OCI-LY7 (cell line): ENCODE results near the gene SLC25A26.

Source experiments
- CTCF ChIP-seq: fragments of 200-600 bp; sonication (generic); conservative IDR thresholded peaks from 2 replicates; pipeline ENCODE4 v1.5.1; 2014; ENCODE audit warnings: mild to moderate bottlenecking, antibody characterized with exemption, low read length, moderate library complexity, mixed read lengths
- EZH2phosphoT487 ChIP-seq: fragments of 200-600 bp; sonication (generic); IDR thresholded peaks from 2 replicates; pipeline ENCODE4 v1.6.1; 2018; ENCODE audit warnings: low read depth, borderline replicate concordance, mild to moderate bottlenecking, mixed run types, antibody characterized with exemption, low read length, moderate library complexity, mixed read lengths

- TF ChIP-seq CTCF (no peak), EZH2phosphoT487 (no peak)
These were observed 14.0 kb upstream of the SLC25A26 start for GRCh38 chr3:66206806-66207205.
